H1 (cell line): ENCODE results near the gene PTMA. TPM values are rescaled to one million over a fixed set of nuclear protein-coding genes. Genes with fewer than 3 reads are reported as not detected.

Source experiments
- CTCF ChIA-PET: fragments of 300-600 bp; sonication (Branson Sonifier 250); formaldehyde crosslinking; loops from one replicate; lab custom pipeline; 2021; ENCODE audit not compliant: partially characterized antibody; lab: Charles Lee
- POLR2A ChIA-PET: fragments of 300-600 bp; sonication (Branson Sonifier 250); formaldehyde crosslinking; loops from one replicate; lab custom pipeline; 2021; ENCODE audit warnings: inconsistent platforms; ENCODE audit not compliant: partially characterized antibody; lab: Charles Lee
- DNase-seq, 2 experiments: peaks; one replicate each; pipeline versions ENCODE4 v3.0.0 to v3.0.0-alpha.2; 2010 to 2022; ENCODE audit warnings: low spot score in 2 of 2, low read depth in 1 of 2, mixed read lengths in 1 of 2
- FAIRE-seq: peaks from 2 replicates; lab custom pipeline; 2011; peaks lifted over from hg19 to GRCh38; lab: Jason Lieb, UNC
- H2AFZ ChIP-seq: 2 replicates; pipeline ENCODE4 v1.8.1; 2012; ENCODE audit warnings: low read length, inconsistent platforms
- H2AK5ac ChIP-seq: 2 replicates; pipeline ENCODE4 v1.6.1; 2013; ENCODE audit warnings: low read depth, low read length
- H2BK120ac ChIP-seq: replicated peaks from 2 replicates; pipeline ENCODE3; 2013; ENCODE audit warnings: low read depth, low read length, inconsistent platforms
- H2BK12ac ChIP-seq: 2 replicates; pipeline ENCODE4 v1.6.1; 2013; ENCODE audit warnings: low read depth, low read length
- H2BK15ac ChIP-seq: 2 replicates; pipeline ENCODE4 v1.6.1; 2013; ENCODE audit warnings: low read length
- H2BK20ac ChIP-seq: 2 replicates; pipeline ENCODE4 v1.6.1; 2013; ENCODE audit warnings: low read length
- H2BK5ac ChIP-seq: 2 replicates; pipeline ENCODE4 v1.6.1; 2013; ENCODE audit warnings: low read depth, low read length
- H3K14ac ChIP-seq: 2 replicates; pipeline ENCODE4 v1.6.1; 2013; ENCODE audit warnings: inconsistent platforms; ENCODE audit not compliant: insufficient read length
- H3K18ac ChIP-seq: 2 replicates; pipeline ENCODE4 v1.6.1; 2013; ENCODE audit warnings: low read length; ENCODE audit errors: extremely low read depth
- H3K23ac ChIP-seq: 2 replicates; pipeline ENCODE4 v1.6.1; 2013; ENCODE audit warnings: inconsistent platforms; ENCODE audit not compliant: insufficient read length
- H3K23me2 ChIP-seq: 2 replicates; pipeline ENCODE4 v1.6.1; 2013; ENCODE audit warnings: low read depth, low read length
- H3K27ac ChIP-seq: 2 replicates; pipeline ENCODE4 v1.6.1; 2011; ENCODE audit warnings: low read depth, low read length, inconsistent platforms
- H3K27me3 ChIP-seq, 4 experiments: replicated peaks in 1 of 4; 1 replicate in 1 of 4; 2 replicates in 3 of 4; pipeline versions ENCODE4 v1.6.1 to v1.8.1; 2011 to 2013; ENCODE audit warnings: low read length in 3 of 4, mild to moderate bottlenecking in 3 of 4, inconsistent platforms in 2 of 4, mixed read lengths in 2 of 4, moderate library complexity in 1 of 4; ENCODE audit not compliant: control insufficient read depth in 3 of 4, insufficient read depth in 3 of 4; ENCODE audit errors: extremely low read depth in 1 of 4
- H3K36me3 ChIP-seq, 4 experiments: 2 replicates each; pipeline versions ENCODE4 v1.6.1 to v1.8.1; 2011 to 2013; ENCODE audit warnings: mild to moderate bottlenecking in 4 of 4, low read length in 3 of 4, moderate library complexity in 2 of 4, control low read depth in 1 of 4, inconsistent platforms in 1 of 4; ENCODE audit not compliant: insufficient read depth in 4 of 4, control insufficient read depth in 2 of 4
- H3K4ac ChIP-seq: replicated peaks from 2 replicates; pipeline ENCODE3; 2013; ENCODE audit warnings: low read length, low read depth, mixed read lengths, inconsistent platforms; ENCODE audit not compliant: insufficient read length
- H3K4me1 ChIP-seq, 4 experiments: replicated peaks in 1 of 4; 1 replicate in 1 of 4; 2 replicates in 3 of 4; pipeline versions ENCODE4 v1.6.1 to v1.8.1; 2011 to 2013; ENCODE audit warnings: low read length in 3 of 4, inconsistent platforms in 2 of 4, mixed read lengths in 1 of 4; ENCODE audit not compliant: insufficient read depth in 4 of 4, control insufficient read depth in 3 of 4
- H3K4me2 ChIP-seq, 2 experiments: 2 replicates each; pipeline versions ENCODE4 v1.6.1 to v1.8.1; 2011 to 2013; ENCODE audit warnings: low read depth in 2 of 2, low read length in 2 of 2, control low read depth in 1 of 2, inconsistent platforms in 1 of 2, mild to moderate bottlenecking in 1 of 2; ENCODE audit not compliant: insufficient read depth in 1 of 2
- H3K4me3 ChIP-seq, 4 experiments: fragments of 200-600, 300-600 bp in 1 of 4; sonication (generic), shearing (Covaris generic), sonication (Bioruptor Twin) in 1 of 4; 2 replicates each; pipeline versions ENCODE4 v1.5.1 to v1.8.1; 2011 to 2016; ENCODE audit warnings: low read length in 4 of 4, low read depth in 3 of 4, control low read depth in 2 of 4, inconsistent platforms in 2 of 4, mild to moderate bottlenecking in 2 of 4, mixed read lengths in 1 of 4, moderate library complexity in 1 of 4; ENCODE audit not compliant: insufficient read depth in 2 of 4; ENCODE audit errors: extremely low read depth in 1 of 4
- H3K56ac ChIP-seq: replicated peaks from 2 replicates; pipeline ENCODE3; 2013; ENCODE audit warnings: low read depth, mild to moderate bottlenecking, mixed read lengths, low read length, inconsistent platforms; ENCODE audit not compliant: insufficient read length
- H3K79me1 ChIP-seq: 2 replicates; pipeline ENCODE4 v1.6.1; 2013; ENCODE audit warnings: low read depth, low read length, control low read depth
- H3K79me2 ChIP-seq, 2 experiments: 2 replicates each; pipeline versions ENCODE4 v1.6.1 to v1.8.1; 2012 to 2013; ENCODE audit warnings: low read length in 2 of 2, mild to moderate bottlenecking in 2 of 2, inconsistent platforms in 1 of 2; ENCODE audit not compliant: insufficient read depth in 2 of 2, control insufficient read depth in 1 of 2
- H3K9ac ChIP-seq, 4 experiments: replicated peaks in 1 of 4; 1 replicate in 1 of 4; 2 replicates in 3 of 4; pipeline versions ENCODE4 v1.6.1 to v1.8.1; 2011 to 2013; ENCODE audit warnings: low read depth in 3 of 4, low read length in 3 of 4, control low read depth in 2 of 4, mild to moderate bottlenecking in 2 of 4, moderate library complexity in 2 of 4, inconsistent platforms in 1 of 4; ENCODE audit errors: extremely low read depth in 1 of 4
- H3K9me3 ChIP-seq, 2 experiments: 2 replicates each; pipeline versions ENCODE4 v1.6.1 to v1.8.1; 2012 to 2013; ENCODE audit warnings: mild to moderate bottlenecking in 2 of 2, moderate library complexity in 2 of 2, control low read depth in 1 of 2, inconsistent platforms in 1 of 2, low read depth in 1 of 2, low read length in 1 of 2, mixed read lengths in 1 of 2; ENCODE audit not compliant: insufficient read depth in 2 of 2
- H4K20me1 ChIP-seq, 2 experiments: replicated peaks in 1 of 2; 2 replicates each; pipeline versions ENCODE3 to v1.8.1; 2011 to 2013; ENCODE audit warnings: inconsistent platforms in 2 of 2, low read length in 2 of 2, mild to moderate bottlenecking in 1 of 2; ENCODE audit not compliant: insufficient read depth in 2 of 2, control insufficient read depth in 1 of 2
- H4K5ac ChIP-seq: 2 replicates; pipeline ENCODE4 v1.6.1; 2013; ENCODE audit warnings: low read length, low read depth, mixed read lengths, inconsistent platforms; ENCODE audit not compliant: insufficient read length
- H4K8ac ChIP-seq: 2 replicates; pipeline ENCODE4 v1.8.0; 2013; ENCODE audit warnings: mild to moderate bottlenecking, moderate library complexity, low read length, inconsistent platforms; ENCODE audit not compliant: insufficient read depth; ENCODE audit errors: extremely low read depth
- H4K91ac ChIP-seq: replicated peaks from 2 replicates; pipeline ENCODE3; 2013; ENCODE audit warnings: low read length, mixed read lengths, inconsistent platforms; ENCODE audit not compliant: insufficient read length
- CBX5 ChIP-seq: fragments of 300-800, 300-1000 bp; sonication (generic); IDR thresholded peaks from 2 replicates; pipeline ENCODE4 v1.7.1; 2016; ENCODE audit warnings: antibody characterized with exemption, low read length, low read depth
- HDAC6 ChIP-seq: IDR thresholded peaks from one replicate; pipeline ENCODE4 v1.7.1; 2012; ENCODE audit warnings: low read depth, mild to moderate bottlenecking, inconsistent platforms, low read length, moderate library complexity
- POU5F1 ChIP-seq: IDR thresholded peaks from 2 replicates; pipeline ENCODE4 v1.6.1; 2011; ENCODE audit warnings: low read depth, mild to moderate bottlenecking, low read length, moderate library complexity
- RNF2 ChIP-seq: fragments of 200-900, 300-1000 bp; sonication (generic); IDR thresholded peaks from 2 replicates; pipeline ENCODE4 v1.7.1; 2016; ENCODE audit warnings: borderline replicate concordance, low read depth, mild to moderate bottlenecking, antibody characterized with exemption, low read length; ENCODE audit not compliant: poor library complexity, severe bottlenecking; ENCODE audit errors: missing control alignments
- SP1 ChIP-seq: IDR thresholded peaks from 2 replicates; pipeline ENCODE4 v1.6.1; 2011; ENCODE audit warnings: low read depth, low read length
- whole genome bisulfite sequencing, 2 experiments: shearing (Covaris generic) in 1 of 2; methylation state at CpG; one replicate each; pipeline versions ENCODE4 v1.1.6 to v1.1.7; 2013 to 2015; ENCODE audit warnings: low lambda C conversion rate in 2 of 2, mixed read lengths in 2 of 2, inconsistent platforms in 1 of 2, low coverage in 1 of 2, missing lambda C conversion rate in 1 of 2; ENCODE audit not compliant: insufficient replicate concordance in 2 of 2, insufficient coverage in 1 of 2, insufficient read length in 1 of 2; ENCODE audit errors: extremely low coverage in 1 of 2, missing lambda C conversion rate in 1 of 2; 5-methylcytosine and 5-hydroxymethylcytosine counted together
- polyA plus RNA-seq, 7 experiments: library from polyadenylated mRNA; depleted of rRNA in 3 of 7; stranded (reverse) in 5 of 7; unstranded in 2 of 7; fragments of >200 nt in 5 of 7; fragments of 200-250 nt in 2 of 7; gene quantifications; 1 replicate in 5 of 7; 2 replicates in 1 of 7; 4 replicates in 1 of 7; pipeline versions ENCODE4 v1.2.1 to v1.2.3, GENCODE V29; 2011 to 2013; ENCODE audit warnings: missing spikeins in 2 of 7, mixed read lengths in 2 of 7
- total RNA-seq: library from RNA; stranded (reverse); fragmentation: NEBNext Ultra II Directional; extraction: Animal tissue kit (Norgen Biotek cat#: 25700); gene quantifications from 2 replicates; pipeline ENCODE4 v1.2.1, GENCODE V29; 2021
- TF ChIP-seq, protein P1 (sequence below): IDR thresholded peaks from 2 replicates; pipeline ENCODE4 v1.6.1; 2012; ENCODE audit warnings: inconsistent platforms

PTMA gene
- total and polyA plus RNA-seq, 2 of the 8 experiments (the other 6 are each of a cell fraction or from before 2014, with no cell fraction given), result 683 to 2,680 TPM

- POLR2A ChIA-PET, result interaction anchor here (0.8 to 3.2 kb wide), 9 partner anchors 12 to 121 kb away, joined by 3 to 26 read pairs (median 3); partner anchors contain the start of gene PTMA
- Histone ChIP-seq H3K23ac (no peak overlapping the region), H2AFZ (no peak overlapping the region), H3K14ac (no peak overlapping the region), H3K23me2 (no peaks in the 10 kb centered on the region), H2BK15ac (no peak overlapping the region), H2BK5ac (no peak overlapping the region), H2BK120ac (no peak overlapping the region), H3K79me2 (no peaks in the 10 kb centered on the region), H2BK12ac (no peak overlapping the region), H3K27me3 (no peaks in the 10 kb centered on the region)
- FAIRE-seq, result no peak
- 93% methylated on average over 10 of the region's 10 CpGs; no CpG with 5 or more reads in 1 of the 2 experiments for WGBS, 2 experiments
- TF ChIP-seq SP1 (no peak), HDAC6 (no peak), CBX5 (no peak), RNF2 (no peak), POU5F1 (no peak)
- TF ChIP-seq, protein P1, sequence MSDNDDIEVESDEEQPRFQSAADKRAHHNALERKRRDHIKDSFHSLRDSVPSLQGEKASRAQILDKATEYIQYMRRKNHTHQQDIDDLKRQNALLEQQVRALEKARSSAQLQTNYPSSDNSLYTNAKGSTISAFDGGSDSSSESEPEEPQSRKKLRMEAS, result no peak
- TF ChIP-seq, all 59 proteins: peak for 0
- H2AK5ac ChIP-seq, result no peak overlapping the region
- no peaks in the 10 kb centered on the region for H3K36me3 ChIP-seq
- H4K8ac ChIP-seq, result no peak overlapping the region
- no peak overlapping the region for H3K56ac ChIP-seq
- H3K4ac ChIP-seq, result no peak overlapping the region
- no peak overlapping the region for H4K91ac ChIP-seq
- H2BK20ac ChIP-seq, result no peak overlapping the region
- H3K9ac ChIP-seq, result no peak overlapping the region
- no peaks in the 10 kb centered on the region for H4K20me1 ChIP-seq
- H3K4me3 ChIP-seq, result no peak overlapping the region
- H3K4me1 ChIP-seq, result peaks cover 0 to 2% (median 0%) of the 10 kb centered on the region in 4 experiments; a peak in 2 of 7 replicates
- DNase-seq, result no peak
- no peak overlapping the region for H3K4me2 ChIP-seq
- no peak overlapping the region for H4K5ac ChIP-seq
- H3K9me3 ChIP-seq, result no peaks in the 10 kb centered on the region
- H3K27ac ChIP-seq, result no peak overlapping the region
- no peak overlapping the region for H3K18ac ChIP-seq
- CTCF ChIA-PET, result interaction anchor here (0.5 to 3.4 kb wide), 16 partner anchors 9 to 898 kb away, joined by 3 to 44 read pairs (median 4); partner anchors contain the start of gene COPS7B
- H3K79me1 ChIP-seq, result no peaks in the 10 kb centered on the region
Observed at GRCh38 chr2:231725476-231725875, 17.2 kb downstream of the PTMA start.
